ENCODE results near the gene TSPAN32. TPM values are rescaled to one million over a fixed set of nuclear protein-coding genes. Genes with fewer than 3 reads are reported as not detected.

Gene TSPAN32
- total RNA-seq, 2 donors from 2014 or later, result not detected

- Histone ChIP-seq H3K27ac (ENCODE audit: low read depth, low read length) (no peak overlapping the region), H3K9me3 (ENCODE audit: control insufficient read depth, low read length) (peaks cover 4% of the 10 kb centered on the region), H3K9ac (ENCODE audit: extremely low read depth, low read length, poor library complexity, severe bottlenecking) (no peak overlapping the region), H3K27me3 (ENCODE audit: control insufficient read depth, insufficient read depth, low read length, poor library complexity, severe bottlenecking) (peaks cover 8% of the 10 kb centered on the region), H3K4me1 (ENCODE audit: control insufficient read depth, insufficient read depth, low read length) (no peaks in the 10 kb centered on the region), H3K36me3 (ENCODE audit: control insufficient read depth, insufficient read depth, low read length) (no peaks in the 10 kb centered on the region), H3K4me3 (ENCODE audit: low read length) (no peak overlapping the region)
- WGBS, 2 experiments (ENCODE audit: insufficient coverage in 1 of 2, insufficient read length in 1 of 2), result 89 to 94% methylated on average over 2 to 4 of the region's 4 CpGs
- Mint-ChIP-seq H3K27ac (no peak overlapping the region), H3K36me3 (ENCODE audit: low read depth) (no peaks in the 10 kb centered on the region), H3K9me3 (peaks cover 15% of the 10 kb centered on the region), H3K4me3 (no peak overlapping the region), H3K27me3 (ENCODE audit: insufficient read depth) (peaks cover 26% of the 10 kb centered on the region), H3K4me1 (peaks cover 2% of the 10 kb centered on the region)
- DNase-seq, result no peak
- no peak for TF ChIP-seq CTCF (conservative IDR thresholded peaks at IDR 0.05)
Observed at GRCh38 chr11:2318123-2318522, 16.3 kb downstream of the TSPAN32 start.

- WGBS, 2 experiments (ENCODE audit: insufficient coverage in 1 of 2, insufficient read length in 1 of 2), result 91 to 92% methylated on average over 2 to 7 of the region's 7 CpGs
- no peak overlapping the region for H3K27ac Mint-ChIP-seq
- peaks cover 15% of the 10 kb centered on the region for H3K9me3 Mint-ChIP-seq
- H3K4me3 Mint-ChIP-seq, result no peak overlapping the region
- TF ChIP-seq CTCF (conservative IDR thresholded peaks at IDR 0.05), result no peak
- Histone ChIP-seq H3K9me3 (ENCODE audit: control insufficient read depth, low read length) (peaks cover 4% of the 10 kb centered on the region), H3K9ac (ENCODE audit: extremely low read depth, low read length, poor library complexity, severe bottlenecking) (no peak overlapping the region), H3K27me3 (ENCODE audit: control insufficient read depth, insufficient read depth, low read length, poor library complexity, severe bottlenecking) (peaks cover 8% of the 10 kb centered on the region), H3K27ac (ENCODE audit: low read depth, low read length) (no peak overlapping the region), H3K4me3 (ENCODE audit: low read length) (no peak overlapping the region), H3K36me3 (ENCODE audit: control insufficient read depth, insufficient read depth, low read length) (no peaks in the 10 kb centered on the region), H3K4me1 (ENCODE audit: control insufficient read depth, insufficient read depth, low read length) (no peaks in the 10 kb centered on the region)
- H3K4me1 Mint-ChIP-seq, result peaks cover 2% of the 10 kb centered on the region
- H3K36me3 Mint-ChIP-seq (ENCODE audit: low read depth), result no peaks in the 10 kb centered on the region
- no peak for DNase-seq
- peaks cover 29% of the 10 kb centered on the region for H3K27me3 Mint-ChIP-seq (ENCODE audit: insufficient read depth)
Observed at GRCh38 chr11:2318707-2319106, 16.9 kb downstream of the TSPAN32 start.

- no peak overlapping the region for H3K4me3 Mint-ChIP-seq
- 88 to 92% methylated on average over 8 to 10 of the region's 10 CpGs for WGBS, 2 experiments (ENCODE audit: insufficient coverage in 1 of 2, insufficient read length in 1 of 2)
- no peak overlapping the region for H3K4me3 ChIP-seq (ENCODE audit: low read length)
- H3K9me3 ChIP-seq (ENCODE audit: control insufficient read depth, low read length), result peaks cover 4% of the 10 kb centered on the region
- H3K4me1 Mint-ChIP-seq, result no peaks in the 10 kb centered on the region
- no peaks in the 10 kb centered on the region for H3K36me3 Mint-ChIP-seq (ENCODE audit: low read depth)
- no peak overlapping the region for H3K9ac ChIP-seq (ENCODE audit: extremely low read depth, low read length, poor library complexity, severe bottlenecking)
- DNase-seq, result no peak
- H3K9me3 Mint-ChIP-seq, result peaks cover 15% of the 10 kb centered on the region
- peaks cover 29% of the 10 kb centered on the region for H3K27me3 Mint-ChIP-seq (ENCODE audit: insufficient read depth)
- no peaks in the 10 kb centered on the region for H3K36me3 ChIP-seq (ENCODE audit: control insufficient read depth, insufficient read depth, low read length)
- H3K27ac Mint-ChIP-seq, result no peak overlapping the region
- no peak for TF ChIP-seq CTCF (conservative IDR thresholded peaks at IDR 0.05)
- no peak overlapping the region for H3K27ac ChIP-seq (ENCODE audit: low read depth, low read length)
- H3K4me1 ChIP-seq (ENCODE audit: control insufficient read depth, insufficient read depth, low read length), result no peaks in the 10 kb centered on the region
- H3K27me3 ChIP-seq (ENCODE audit: control insufficient read depth, insufficient read depth, low read length, poor library complexity, severe bottlenecking), result peaks cover 8% of the 10 kb centered on the region
Observed at GRCh38 chr11:2319791-2320472, 18.1 kb downstream of the TSPAN32 start.
